Fibroblast of skin of scalp (primary cell): ENCODE results near the gene PITPNC1.
"Not testable (repeated sequence)": the region's sequence is repeated elsewhere in the genome, so short reads cannot be mapped to it uniquely, and the experiment has no call there.

Experiments used
- DNase-seq: peaks from one replicate; pipeline ENCODE4 v3.0.0-alpha.2; 2013

Gene PITPNC1

GRCh38 chr17:67401106-67401505 lies 24.0 kb downstream of the PITPNC1 start:
- no peak for DNase-seq

- no peak for DNase-seq
Measured at GRCh38 chr17:67401598-67402504, 24.8 kb downstream of the PITPNC1 start.

GRCh38 chr17:67403065-67403464 lies 26.0 kb downstream of the PITPNC1 start:
- no peak for DNase-seq

- no peak for DNase-seq
Measured at GRCh38 chr17:67403483-67403882, 26.4 kb downstream of the PITPNC1 start.

- not testable (repeated sequence) for DNase-seq
Measured at GRCh38 chr17:67408455-67408830, 31.4 kb downstream of the PITPNC1 start.

GRCh38 chr17:67411397-67411796 lies 34.3 kb downstream of the PITPNC1 start:
- DNase-seq, result no peak

- DNase-seq, result no peak
Measured at GRCh38 chr17:67412032-67412431, 35.0 kb downstream of the PITPNC1 start.

- no peak for DNase-seq
Measured at GRCh38 chr17:67412941-67413340, 35.9 kb downstream of the PITPNC1 start.

- no peak for DNase-seq
Measured at GRCh38 chr17:67413388-67413787, 36.3 kb downstream of the PITPNC1 start.

GRCh38 chr17:67414130-67414529 lies 37.0 kb downstream of the PITPNC1 start:
- no peak for DNase-seq

GRCh38 chr17:67414559-67414958 lies 37.5 kb downstream of the PITPNC1 start:
- DNase-seq, result no peak

GRCh38 chr17:67415291-67415690 lies 38.2 kb downstream of the PITPNC1 start:
- DNase-seq, result no peak

- DNase-seq, result no peak
Measured at GRCh38 chr17:67417507-67417906, 40.4 kb downstream of the PITPNC1 start.

- no peak for DNase-seq
Measured at GRCh38 chr17:67420994-67421393, 43.9 kb downstream of the PITPNC1 start.

GRCh38 chr17:67421869-67422273 lies 44.8 kb downstream of the PITPNC1 start:
- DNase-seq, result peak; percentile 45

GRCh38 chr17:67422296-67422695 lies 45.2 kb downstream of the PITPNC1 start:
- DNase-seq, result not testable (repeated sequence)

GRCh38 chr17:67422897-67423296 lies 45.8 kb downstream of the PITPNC1 start:
- DNase-seq, result no peak

- DNase-seq, result no peak
Measured at GRCh38 chr17:67425571-67426160, 48.6 kb downstream of the PITPNC1 start.

- no peak for DNase-seq
Measured at GRCh38 chr17:67427424-67427823, 50.3 kb downstream of the PITPNC1 start.

GRCh38 chr17:67430515-67430914 lies 53.4 kb downstream of the PITPNC1 start:
- not testable (repeated sequence) for DNase-seq

- peak; percentile 71 for DNase-seq
Measured at GRCh38 chr17:67431249-67432015, 54.4 kb downstream of the PITPNC1 start.

GRCh38 chr17:67433248-67433924 lies 56.3 kb downstream of the PITPNC1 start:
- DNase-seq, result no peak

GRCh38 chr17:67434061-67434525 lies 57.0 kb downstream of the PITPNC1 start:
- no peak for DNase-seq
